Caco-2 (cell line): Measurements from ENCODE around the gene CRTC3. TPM values are rescaled to one million over a fixed set of nuclear protein-coding genes. Genes with fewer than 3 reads are reported as not detected.

Source experiments
- BruUV-seq: library from RNA; stranded (reverse); fragments of 400-500 nt; replicated peaks from 2 replicates; lab custom pipeline; 2021; lab: Mats Ljungman, UMichigan
- CTCF ChIA-PET: fragments of 300-600 bp; sonication (Branson Sonifier 250); formaldehyde crosslinking; loops from one replicate; lab custom pipeline; 2022; ENCODE audit warnings: antibody characterized with exemption; lab: Charles Lee
- POLR2A ChIA-PET: fragments of 300-600 bp; sonication (Branson Sonifier 250); formaldehyde crosslinking; loops from one replicate; lab custom pipeline; 2022; ENCODE audit warnings: antibody characterized with exemption; lab: Charles Lee
- DNase-seq, 2 experiments: peaks; one replicate each; pipeline versions ENCODE4 v3.0.0 to v3.0.0-alpha.2; 2020 to 2022
- H3K27me3 ChIP-seq: replicated peaks from 2 replicates; pipeline ENCODE4 v1.6.0; 2011; ENCODE audit warnings: low read length; ENCODE audit not compliant: control insufficient read depth, insufficient read depth
- H3K36me3 ChIP-seq: 2 replicates; pipeline ENCODE4 v1.5.1; 2011; ENCODE audit warnings: low read length; ENCODE audit not compliant: control insufficient read depth, insufficient read depth
- H3K4me1 ChIP-seq: fragments of 250-450 bp; sonication (Bioruptor Pico); 2 replicates; pipeline ENCODE4 v1.5.1; 2020; ENCODE audit warnings: mild to moderate bottlenecking
- H3K4me3 ChIP-seq: 2 replicates; pipeline ENCODE4 v1.5.1; 2011; ENCODE audit warnings: low read depth, mild to moderate bottlenecking, control low read depth, low read length
- H3K9me3 ChIP-seq: fragments of 250-450 bp; sonication (Bioruptor Pico); 2 replicates; pipeline ENCODE4 v1.5.1; 2020; ENCODE audit warnings: mild to moderate bottlenecking, moderate library complexity
- H3K27ac Mint-ChIP-seq: one replicate; pipeline ENCODE4 v1.8.0; 2022; ENCODE audit warnings: mixed read lengths; ENCODE audit not compliant: unreplicated experiment
- H3K27me3 Mint-ChIP-seq: one replicate; pipeline ENCODE4 v1.8.0; 2022; ENCODE audit warnings: mixed read lengths; ENCODE audit not compliant: insufficient read depth, unreplicated experiment
- H3K36me3 Mint-ChIP-seq: one replicate; pipeline ENCODE4 v1.8.0; 2022; ENCODE audit warnings: mild to moderate bottlenecking, mixed read lengths; ENCODE audit not compliant: insufficient read depth, unreplicated experiment
- H3K4me1 Mint-ChIP-seq: one replicate; pipeline ENCODE4 v1.8.0; 2022; ENCODE audit warnings: low read depth, mixed read lengths; ENCODE audit not compliant: unreplicated experiment
- H3K4me3 Mint-ChIP-seq: one replicate; pipeline ENCODE4 v1.8.0; 2022; ENCODE audit warnings: mild to moderate bottlenecking, moderate library complexity, mixed read lengths; ENCODE audit not compliant: unreplicated experiment
- H3K9me3 Mint-ChIP-seq: one replicate; pipeline ENCODE4 v1.8.0; 2022; ENCODE audit warnings: mixed read lengths; ENCODE audit not compliant: unreplicated experiment
- CTCF ChIP-seq, 2 experiments: fragments of 200-600 bp in 1 of 2; IDR thresholded peaks; 1 replicate in 1 of 2; 2 replicates in 1 of 2; pipeline versions ENCODE4 v1.5.1 to v1.8.0; 2011 to 2022; ENCODE audit warnings: antibody characterized with exemption in 1 of 2, control low read depth in 1 of 2, inconsistent platforms in 1 of 2, low read depth in 1 of 2, low read length in 1 of 2, mild to moderate bottlenecking in 1 of 2, moderate library complexity in 1 of 2; ENCODE audit not compliant: insufficient read depth in 1 of 2, severe bottlenecking in 1 of 2, unreplicated experiment in 1 of 2
- intact Hi-C: fragments of 100-400 bp; cut with micrococcal nuclease; formaldehyde crosslinking; loops from one replicate; pipeline ENCODE4 v1.10.0; 2022; ENCODE audit not compliant: unreplicated experiment
- total RNA-seq: library from RNA; stranded (reverse); gene quantifications from 2 replicates; pipeline ENCODE4 v1.2.3, GENCODE V29; 2022

Gene CRTC3
- total RNA-seq, 1 experiment from 2014 or later: 35.0 TPM

- intact Hi-C loops: no loop called here
- Mint-ChIP-seq H3K4me1 (no peaks in the 10 kb centered on the region), H3K9me3 (no peaks in the 10 kb centered on the region), H3K36me3 (no peaks in the 10 kb centered on the region), H3K27me3 (no peaks in the 10 kb centered on the region), H3K4me3 (no peak overlapping the region), H3K27ac (no peak overlapping the region)
- no peak for DNase-seq
- Histone ChIP-seq H3K4me1 (no peaks in the 10 kb centered on the region), H3K27me3 (no peaks in the 10 kb centered on the region), H3K9me3 (no peaks in the 10 kb centered on the region), H3K4me3 (no peak overlapping the region), H3K36me3 (no peaks in the 10 kb centered on the region; the same call in 1 of the 2 replicates)
- no TSS peak for BruUV-seq
- CTCF ChIA-PET: no interaction called here
- TF ChIP-seq CTCF (IDR thresholded peaks at IDR 0.05; ENCODE audit: insufficient read depth in 1 of 2, low read depth in 1 of 2, low read length in 1 of 2, severe bottlenecking in 1 of 2, unreplicated experiment in 1 of 2): no peak
- POLR2A ChIA-PET: no interaction called here
These were observed 71.2 kb downstream of the CRTC3 start for GRCh38 chr15:90600954-90601353.

GRCh38 chr15:90603893-90604292 is 74.2 kb downstream of the CRTC3 start:
- no peaks in the 10 kb centered on the region for H3K9me3 ChIP-seq
- POLR2A ChIA-PET: no interaction called here
- Mint-ChIP-seq H3K27ac (no peak overlapping the region), H3K27me3 (no peaks in the 10 kb centered on the region), H3K36me3 (peaks cover 8% of the 10 kb centered on the region), H3K4me1 (peaks cover 7% of the 10 kb centered on the region), H3K4me3 (no peak overlapping the region), H3K9me3 (no peaks in the 10 kb centered on the region)
- no TSS peak for BruUV-seq
- no peaks in the 10 kb centered on the region for H3K27me3 ChIP-seq
- peak; percentile 18 to 23 for TF ChIP-seq CTCF (IDR thresholded peaks at IDR 0.05; ENCODE audit: insufficient read depth in 1 of 2, low read depth in 1 of 2, low read length in 1 of 2, severe bottlenecking in 1 of 2, unreplicated experiment in 1 of 2)
- H3K36me3 ChIP-seq: no peaks in the 10 kb centered on the region
- intact Hi-C loops: no loop called here
- H3K4me1 ChIP-seq: peaks cover 4% of the 10 kb centered on the region
- peak in 1 of 2 experiments; percentile 10 for DNase-seq
- CTCF ChIA-PET: interaction anchor here (0.6 to 1.2 kb wide), 2 partner anchors 252 to 310 kb away, joined by 3 to 4 read pairs; no protein-coding TSS in a partner anchor
- no peak overlapping the region for H3K4me3 ChIP-seq

- intact Hi-C loops: no loop called here
These were observed 76.9 kb downstream of the CRTC3 start for GRCh38 chr15:90606641-90607040.

More at GRCh38 chr15:90606641-90607040, 76.9 kb downstream of the CRTC3 start:
- H3K4me1 Mint-ChIP-seq: peaks cover 17% of the 10 kb centered on the region
- ChIA-PET CTCF (no interaction called here), POLR2A (no interaction called here)
- H3K36me3 Mint-ChIP-seq: peaks cover 13% of the 10 kb centered on the region
- H3K27ac Mint-ChIP-seq: no peak overlapping the region
- H3K9me3 Mint-ChIP-seq: no peaks in the 10 kb centered on the region
- Histone ChIP-seq H3K27me3 (no peaks in the 10 kb centered on the region), H3K4me3 (no peak overlapping the region), H3K9me3 (no peaks in the 10 kb centered on the region), H3K36me3 (no peaks in the 10 kb centered on the region), H3K4me1 (peaks cover 12% of the 10 kb centered on the region)
- H3K4me3 Mint-ChIP-seq: no peak overlapping the region
- BruUV-seq: no TSS peak
- H3K27me3 Mint-ChIP-seq: no peaks in the 10 kb centered on the region
- no peak for DNase-seq
- TF ChIP-seq CTCF (IDR thresholded peaks at IDR 0.05; ENCODE audit: insufficient read depth in 1 of 2, low read depth in 1 of 2, low read length in 1 of 2, severe bottlenecking in 1 of 2, unreplicated experiment in 1 of 2): no peak
